Transverse colon (tissue), 4 donors: ENCODE measurements around the gene RTP4.

Experiments
- POLR2AphosphoS5 ChIP-seq, 3 donors: sonication (generic); formaldehyde crosslinking; IDR thresholded peaks; one replicate each; pipeline ENCODE4 v1.6.1; 2016; ENCODE audit warnings: antibody characterized with exemption in 3 of 3
- TF ChIP-seq, protein P1 (sequence below), 5 experiments: fragments of 200-600 bp in 3 of 5; fragments of 450-650 bp in 2 of 5; sonication (generic) in 3 of 5; IDR thresholded peaks; 1 replicate in 2 of 5; 2 replicates in 3 of 5; pipeline ENCODE4 v1.5.1; 2016 to 2017; ENCODE audit warnings: antibody characterized with exemption in 5 of 5, inconsistent platforms in 3 of 5, mild to moderate bottlenecking in 2 of 5, moderate library complexity in 1 of 5

DNA sequence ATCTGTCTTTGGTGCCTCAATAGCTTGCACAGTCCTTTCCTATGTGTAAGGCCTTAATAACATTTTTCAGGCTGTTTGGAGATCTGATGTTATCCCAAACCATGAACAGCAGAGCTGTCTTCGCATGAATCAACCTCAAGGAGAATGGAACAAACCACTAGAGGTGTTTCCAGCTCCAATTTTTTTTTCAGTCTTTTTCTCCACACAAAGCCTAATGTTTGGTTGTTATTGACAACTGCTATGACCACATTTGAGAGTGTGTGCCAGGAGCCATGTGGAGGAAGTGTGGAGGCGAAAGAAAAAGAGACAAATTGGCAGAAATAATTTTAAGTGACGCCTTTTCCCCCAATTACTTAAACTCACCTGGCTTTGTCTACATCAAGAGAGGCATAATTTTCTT, 38.7 kb downstream of the RTP4 start:
- no peak for TF ChIP-seq POLR2AphosphoS5 (IDR thresholded peaks at IDR 0.05)
- TF ChIP-seq, protein P1, sequence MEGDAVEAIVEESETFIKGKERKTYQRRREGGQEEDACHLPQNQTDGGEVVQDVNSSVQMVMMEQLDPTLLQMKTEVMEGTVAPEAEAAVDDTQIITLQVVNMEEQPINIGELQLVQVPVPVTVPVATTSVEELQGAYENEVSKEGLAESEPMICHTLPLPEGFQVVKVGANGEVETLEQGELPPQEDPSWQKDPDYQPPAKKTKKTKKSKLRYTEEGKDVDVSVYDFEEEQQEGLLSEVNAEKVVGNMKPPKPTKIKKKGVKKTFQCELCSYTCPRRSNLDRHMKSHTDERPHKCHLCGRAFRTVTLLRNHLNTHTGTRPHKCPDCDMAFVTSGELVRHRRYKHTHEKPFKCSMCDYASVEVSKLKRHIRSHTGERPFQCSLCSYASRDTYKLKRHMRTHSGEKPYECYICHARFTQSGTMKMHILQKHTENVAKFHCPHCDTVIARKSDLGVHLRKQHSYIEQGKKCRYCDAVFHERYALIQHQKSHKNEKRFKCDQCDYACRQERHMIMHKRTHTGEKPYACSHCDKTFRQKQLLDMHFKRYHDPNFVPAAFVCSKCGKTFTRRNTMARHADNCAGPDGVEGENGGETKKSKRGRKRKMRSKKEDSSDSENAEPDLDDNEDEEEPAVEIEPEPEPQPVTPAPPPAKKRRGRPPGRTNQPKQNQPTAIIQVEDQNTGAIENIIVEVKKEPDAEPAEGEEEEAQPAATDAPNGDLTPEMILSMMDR (IDR thresholded peaks at IDR 0.05) = no peak
